K562 (cell line): Measurements from ENCODE around the gene ANKS1A. TPM values are rescaled to one million over a fixed set of nuclear protein-coding genes. Genes with fewer than 3 reads are reported as not detected.

Experiments
- ATF1 ChIP-seq, 2 experiments: fragments of 450-650 bp in 1 of 2; IDR thresholded peaks; 2 replicates each; pipeline ENCODE4 v1.6.1; 2016; ENCODE audit warnings: missing compliant biosample characterization in 1 of 2, missing genetic modification characterization in 1 of 2
- CBFA2T2 ChIP-seq: fragments of 450-650 bp; conservative IDR thresholded peaks from 2 replicates; pipeline ENCODE4 v1.6.1; 2017; ENCODE audit warnings: mild to moderate bottlenecking
- CBFB ChIP-seq: sonication (generic); formaldehyde crosslinking; IDR thresholded peaks from 2 replicates; pipeline ENCODE4 v1.4.0; 2020; ENCODE audit warnings: mild to moderate bottlenecking, missing genetic modification reagents
- ETV6 ChIP-seq, 3 experiments: fragments of 150-350 bp in 1 of 3; sonication (generic) in 1 of 3; formaldehyde crosslinking in 1 of 3; IDR thresholded peaks; 2 replicates each; pipeline versions ENCODE4 v1.6.1 to v1.8.0; 2014 to 2022; ENCODE audit warnings: borderline replicate concordance in 2 of 3, low read depth in 2 of 3, antibody characterized with exemption in 1 of 3, low read length in 1 of 3, mild to moderate bottlenecking in 1 of 3, missing genetic modification reagents in 1 of 3
- HDAC1 ChIP-seq, 2 experiments: fragments of 450-650 bp; IDR thresholded peaks; 2 replicates each; pipeline ENCODE4 v1.6.1; 2016 to 2017; ENCODE audit warnings: inconsistent platforms in 1 of 2, mild to moderate bottlenecking in 1 of 2, moderate library complexity in 1 of 2
- LEF1 ChIP-seq: fragments of 450-650 bp; IDR thresholded peaks from 2 replicates; pipeline ENCODE4 v1.6.1; 2016; ENCODE audit warnings: mild to moderate bottlenecking
- MBD2 ChIP-seq: sonication (generic); IDR thresholded peaks from 2 replicates; pipeline ENCODE4 v1.6.1; 2016; ENCODE audit warnings: low read depth, borderline replicate concordance
- MCM7 ChIP-seq, 2 experiments: fragments of 450-650 bp; IDR thresholded peaks; 2 replicates each; pipeline ENCODE4 v1.6.1; 2016 to 2018
- NKRF ChIP-seq: fragments of 450-650 bp; IDR thresholded peaks from 2 replicates; pipeline ENCODE4 v1.6.1; 2016; ENCODE audit warnings: borderline replicate concordance
- POLR2AphosphoS2 ChIP-seq: IDR thresholded peaks from 2 replicates; pipeline ENCODE4 v1.6.1; 2012; ENCODE audit warnings: low read length, improper control_type of control experiment
- POLR2AphosphoS5 ChIP-seq: IDR thresholded peaks from 2 replicates; pipeline ENCODE4 v1.6.1; 2011; ENCODE audit warnings: mild to moderate bottlenecking, low read depth, low read length, moderate library complexity; ENCODE audit not compliant: control insufficient read depth, insufficient read depth
- PRDM10 ChIP-seq: fragments of 450-650 bp; IDR thresholded peaks from 2 replicates; pipeline ENCODE4 v1.6.1; 2018; ENCODE audit not compliant: partially characterized antibody
- SAP30 ChIP-seq: fragments of 200-600 bp; sonication (generic); IDR thresholded peaks from 2 replicates; pipeline ENCODE4 v1.6.1; 2012; ENCODE audit warnings: borderline replicate concordance, low read depth, mild to moderate bottlenecking, moderate library complexity, low read length, control low read depth, inconsistent platforms; ENCODE audit not compliant: insufficient read depth, poor library complexity, severe bottlenecking
- SIN3B ChIP-seq: fragments of 450-650 bp; IDR thresholded peaks from 2 replicates; pipeline ENCODE4 v1.6.1; 2017; ENCODE audit warnings: low read depth, mild to moderate bottlenecking, moderate library complexity
- SRSF7 ChIP-seq: fragments of 200-400 bp; formaldehyde crosslinking; optimal IDR thresholded peaks from 2 replicates; pipeline ENCODE3; 2017; ENCODE audit warnings: mild to moderate bottlenecking, low read depth, low read length
- ZNF717 ChIP-seq: fragments of 250-450 bp; sonication (Bioruptor Pico); IDR thresholded peaks from 2 replicates; pipeline ENCODE4 v1.5.0; 2021
- ZNF77 ChIP-seq: fragments of 250-450 bp; sonication (Bioruptor Pico); IDR thresholded peaks from 2 replicates; pipeline ENCODE4 v1.5.0; 2020
- polyA plus RNA-seq, 8 experiments: library from polyadenylated mRNA; depleted of rRNA in 4 of 8; stranded (reverse) in 5 of 8; unstranded in 3 of 8; fragments of >200 nt; fragmentation: Nextera tagmentation in 2 of 8; fragmentation: Illumina TruSeq in 1 of 8; extraction: Ambion mirVana in 2 of 8; extraction: Trizol in 1 of 8; gene quantifications; 2 replicates each; pipeline versions ENCODE4 v1.2.1 to v1.2.3, GENCODE V29; 2011 to 2014; ENCODE audit warnings: inconsistent platforms in 1 of 8, missing spikeins in 1 of 8
- total RNA-seq, 7 experiments: library from RNA; depleted of rRNA in 6 of 7; stranded (reverse); fragments of >200 nt in 6 of 7; fragmentation: Illumina TruSeq in 2 of 7; extraction: Trizol in 2 of 7; gene quantifications; 2 replicates each; pipeline versions ENCODE4 v1.2.1 to v1.2.3, GENCODE V29; 2011 to 2021; ENCODE audit warnings: low replicate concordance in 1 of 7
- TF ChIP-seq, protein P1 (sequence below): fragments of 450-650 bp; formaldehyde crosslinking; IDR thresholded peaks from 2 replicates; pipeline ENCODE4 v1.4.0; 2022; ENCODE audit warnings: missing genetic modification characterization
- TF ChIP-seq, protein P2 (sequence below): IDR thresholded peaks from 3 replicates; pipeline ENCODE4 v1.6.1; 2011; ENCODE audit warnings: borderline replicate concordance, mild to moderate bottlenecking; ENCODE audit not compliant: insufficient read length, insufficient read depth

The ANKS1A gene
- total and polyA plus RNA-seq, 9 of the 15 experiments (the other 6 are each of a cell fraction or from before 2014, with no cell fraction given): 1.1 to 13.8 (median 5.3) TPM

DNA sequence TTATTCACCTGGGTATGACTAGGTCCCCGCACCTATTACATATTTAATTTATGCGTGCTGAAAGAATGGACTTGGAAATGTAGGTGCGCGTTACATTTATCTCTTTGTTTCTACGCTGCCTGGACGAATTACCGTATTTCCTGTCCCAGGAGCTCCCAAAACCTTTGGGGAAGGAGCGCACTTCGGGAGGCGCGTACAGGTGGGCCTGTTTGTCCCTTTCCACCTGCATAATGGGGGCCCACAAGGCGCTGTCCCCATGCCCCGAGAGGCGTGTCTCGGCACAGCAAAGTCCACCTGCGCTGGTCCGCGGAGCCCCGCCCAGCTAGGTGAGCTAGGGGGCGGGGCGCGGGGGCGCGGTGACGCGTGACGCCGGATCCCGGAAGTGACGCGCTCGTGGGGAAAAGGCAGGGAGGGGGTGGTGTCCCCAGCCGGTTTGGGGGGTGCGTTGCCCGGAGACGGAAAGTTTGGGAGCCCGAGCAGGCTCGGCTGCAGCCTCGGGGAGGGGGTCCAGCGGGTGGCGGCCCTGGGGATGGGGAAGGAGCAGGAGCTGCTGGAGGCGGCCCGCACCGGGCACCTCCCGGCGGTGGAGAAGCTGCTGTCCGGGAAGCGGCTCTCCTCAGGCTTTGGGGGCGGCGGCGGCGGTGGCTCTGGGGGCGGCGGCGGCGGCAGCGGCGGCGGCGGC lies at the start of gene ANKS1A (continued):
- TF ChIP-seq, protein P1, sequence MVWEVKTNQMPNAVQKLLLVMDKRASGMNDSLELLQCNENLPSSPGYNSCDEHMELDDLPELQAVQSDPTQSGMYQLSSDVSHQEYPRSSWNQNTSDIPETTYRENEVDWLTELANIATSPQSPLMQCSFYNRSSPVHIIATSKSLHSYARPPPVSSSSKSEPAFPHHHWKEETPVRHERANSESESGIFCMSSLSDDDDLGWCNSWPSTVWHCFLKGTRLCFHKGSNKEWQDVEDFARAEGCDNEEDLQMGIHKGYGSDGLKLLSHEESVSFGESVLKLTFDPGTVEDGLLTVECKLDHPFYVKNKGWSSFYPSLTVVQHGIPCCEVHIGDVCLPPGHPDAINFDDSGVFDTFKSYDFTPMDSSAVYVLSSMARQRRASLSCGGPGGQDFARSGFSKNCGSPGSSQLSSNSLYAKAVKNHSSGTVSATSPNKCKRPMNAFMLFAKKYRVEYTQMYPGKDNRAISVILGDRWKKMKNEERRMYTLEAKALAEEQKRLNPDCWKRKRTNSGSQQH: 0 out of 2 replicates have a peak, but pooled peaks have one; percentile 23
- TF ChIP-seq LEF1 (no peak), HDAC1 (IDR thresholded peaks at IDR 0.05) (peak in 1 of 2 experiments; percentile 82; a peak in 3 of 4 replicates), ZNF77 (CRISPR knock-in tag) (no peak), ATF1 (CRISPR knock-in tag; IDR thresholded peaks at IDR 0.05) (peak; percentile 79), ATF1 (tag; IDR thresholded peaks at IDR 0.05) (peak; percentile 98), NKRF (peak; percentile 84), SAP30 (peak; percentile 84), SIN3B (peak; percentile 61), POLR2AphosphoS2 (0 out of 2 replicates have a peak, but pooled peaks have one; percentile 39), CBFA2T2 (no peak), MCM7 (IDR thresholded peaks at IDR 0.05) (no peak), PRDM10 (peak; percentile 49), ETV6 (IDR thresholded peaks at IDR 0.05; ENCODE audit: borderline replicate concordance in 1 of 2, low read depth in 2 of 2, low read length in 1 of 2) (0 out of 4 replicates have a peak, but pooled peaks of 1 of the 2 experiments have one; percentile 29), ETV6 (CRISPR knock-in tag; IDR thresholded peaks at IDR 0.05; ENCODE audit: borderline replicate concordance) (no peak), POLR2AphosphoS5 (peak; percentile 79; the same call in 1 of the 2 replicates), MBD2 (peak; percentile 66; the same call in 1 of the 2 replicates), ZNF717 (no peak), CBFB (CRISPR knock-in tag) (peak; percentile 82; the same call in 1 of the 2 replicates), SRSF7 (no peak)
- TF ChIP-seq, protein P2, sequence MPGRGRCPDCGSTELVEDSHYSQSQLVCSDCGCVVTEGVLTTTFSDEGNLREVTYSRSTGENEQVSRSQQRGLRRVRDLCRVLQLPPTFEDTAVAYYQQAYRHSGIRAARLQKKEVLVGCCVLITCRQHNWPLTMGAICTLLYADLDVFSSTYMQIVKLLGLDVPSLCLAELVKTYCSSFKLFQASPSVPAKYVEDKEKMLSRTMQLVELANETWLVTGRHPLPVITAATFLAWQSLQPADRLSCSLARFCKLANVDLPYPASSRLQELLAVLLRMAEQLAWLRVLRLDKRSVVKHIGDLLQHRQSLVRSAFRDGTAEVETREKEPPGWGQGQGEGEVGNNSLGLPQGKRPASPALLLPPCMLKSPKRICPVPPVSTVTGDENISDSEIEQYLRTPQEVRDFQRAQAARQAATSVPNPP: no peak
